NCI-H2196 treated with DMSO at 0.1 percent for 48 hours (cell line): Measurements from ENCODE around the gene SIAE.

Experiments used
- DNase-seq: peaks from one replicate; lab custom pipeline; 2025; ENCODE audit not compliant: unreplicated experiment; lab: John Stamatoyannopoulos, UW

SIAE gene, protein sequence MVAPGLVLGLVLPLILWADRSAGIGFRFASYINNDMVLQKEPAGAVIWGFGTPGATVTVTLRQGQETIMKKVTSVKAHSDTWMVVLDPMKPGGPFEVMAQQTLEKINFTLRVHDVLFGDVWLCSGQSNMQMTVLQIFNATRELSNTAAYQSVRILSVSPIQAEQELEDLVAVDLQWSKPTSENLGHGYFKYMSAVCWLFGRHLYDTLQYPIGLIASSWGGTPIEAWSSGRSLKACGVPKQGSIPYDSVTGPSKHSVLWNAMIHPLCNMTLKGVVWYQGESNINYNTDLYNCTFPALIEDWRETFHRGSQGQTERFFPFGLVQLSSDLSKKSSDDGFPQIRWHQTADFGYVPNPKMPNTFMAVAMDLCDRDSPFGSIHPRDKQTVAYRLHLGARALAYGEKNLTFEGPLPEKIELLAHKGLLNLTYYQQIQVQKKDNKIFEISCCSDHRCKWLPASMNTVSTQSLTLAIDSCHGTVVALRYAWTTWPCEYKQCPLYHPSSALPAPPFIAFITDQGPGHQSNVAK

DNA sequence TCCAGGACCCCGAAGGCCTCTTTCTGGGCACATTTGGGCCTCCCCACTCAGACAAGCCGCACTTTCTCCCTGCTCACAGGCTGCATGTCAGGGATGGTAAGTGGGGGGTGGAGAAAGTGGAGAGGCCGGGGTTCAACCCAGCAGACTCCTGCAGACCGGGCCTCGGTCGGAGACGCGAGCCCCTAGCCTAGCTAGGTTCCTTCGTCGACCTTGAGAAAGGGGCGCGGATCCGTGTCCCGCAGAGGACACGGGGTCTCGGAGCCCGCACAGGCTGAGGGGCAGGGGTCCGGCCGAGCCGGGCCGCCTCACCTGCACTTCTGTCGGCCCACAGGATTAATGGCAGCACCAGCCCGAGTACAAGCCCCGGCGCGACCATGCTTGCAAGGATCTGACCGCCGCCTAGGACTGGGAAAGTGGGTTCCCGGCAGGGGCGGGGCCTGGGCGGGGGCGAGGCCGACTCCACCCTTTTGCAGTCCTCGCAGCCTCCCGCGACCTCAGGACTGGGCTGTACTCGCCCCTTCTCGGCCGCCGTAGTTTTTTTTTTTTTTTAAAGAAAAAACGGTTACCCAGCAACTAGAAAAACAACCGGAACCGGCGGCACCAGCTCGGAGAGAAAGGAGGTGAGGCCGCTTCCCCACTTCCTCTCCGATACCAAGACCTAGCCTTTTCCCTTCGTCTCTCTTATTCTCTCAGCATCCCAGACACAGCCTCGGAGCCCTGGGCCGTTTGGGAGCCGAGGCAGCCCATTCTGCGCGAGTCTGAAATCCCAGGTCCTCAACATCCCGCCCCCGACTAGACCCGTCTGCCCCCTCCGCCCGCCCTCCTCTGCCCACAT is at the start of gene SIAE, which contains the start of gene SPA17:
Gene SIAE (minus strand): TSS at position 407 of the 835 bp plus-strand sequence. CDS start 31 bp downstream, at position 376.
Gene SPA17 (plus strand): TSS at position 572 of the 835 bp plus-strand sequence. CDS start 1,361 bp downstream, outside the sequence.
- peak; percentile 93 for DNase-seq

DNA sequence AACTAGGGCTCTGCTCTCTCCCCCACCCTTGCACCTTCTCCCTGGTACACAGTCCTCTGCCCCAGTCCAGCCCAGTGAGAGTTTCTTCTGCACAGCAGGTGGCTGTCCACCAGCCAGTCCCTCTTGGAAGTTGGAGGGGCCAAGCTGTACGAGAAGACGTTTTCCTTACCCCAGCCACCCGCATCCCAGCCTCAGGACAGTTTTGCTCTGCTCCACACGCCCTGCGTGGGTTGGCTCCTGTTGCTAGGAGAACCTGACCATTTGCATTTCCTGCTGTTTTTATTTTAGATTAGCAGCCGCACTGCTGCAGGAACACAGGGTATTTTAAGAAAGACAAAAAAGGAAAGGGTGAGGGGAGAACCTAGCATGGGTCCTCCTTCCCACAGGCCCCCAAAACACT is 48.6 kb upstream of the SIAE start:
- no peak for DNase-seq

DNA sequence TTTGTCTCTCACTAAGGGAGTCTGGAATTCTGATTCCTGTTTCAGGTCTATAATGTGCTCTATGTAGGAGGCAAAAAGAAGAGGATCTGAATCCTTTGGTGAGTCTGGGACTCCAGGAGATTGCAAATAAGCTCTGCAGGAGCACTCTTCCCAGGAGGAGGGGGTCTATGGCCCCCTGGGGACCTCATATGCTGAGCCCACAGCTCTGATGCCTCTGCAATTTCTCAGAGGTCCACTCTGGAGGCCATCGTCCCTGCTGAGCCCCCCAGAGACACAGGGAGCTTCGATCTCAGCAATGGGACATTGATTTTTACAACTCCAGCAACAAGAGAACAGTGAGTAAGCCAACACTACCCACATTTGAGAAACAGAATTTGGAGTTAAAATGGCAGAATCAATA is 46.0 kb upstream of the SIAE start:
- no peak for DNase-seq

DNA sequence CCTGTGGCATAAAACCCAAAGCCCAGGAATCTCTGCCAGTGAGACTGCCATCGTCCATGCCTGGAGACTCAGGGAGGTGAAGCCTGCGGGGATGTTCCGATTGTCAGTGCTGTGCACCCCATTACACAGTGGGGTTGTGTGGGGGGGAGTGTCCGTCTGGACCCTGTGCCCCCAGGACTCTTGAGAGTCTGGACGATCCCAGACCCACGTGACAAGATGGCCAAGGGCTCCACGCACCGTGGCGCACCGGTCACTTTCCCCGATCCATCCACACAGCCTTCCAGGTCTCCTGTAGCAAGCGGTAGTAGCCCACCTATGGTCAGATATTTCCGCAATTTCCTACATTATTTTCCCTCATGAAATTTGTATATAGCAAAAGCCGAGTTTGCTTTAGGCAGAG is 45.3 kb upstream of the SIAE start:
- no peak for DNase-seq

DNA sequence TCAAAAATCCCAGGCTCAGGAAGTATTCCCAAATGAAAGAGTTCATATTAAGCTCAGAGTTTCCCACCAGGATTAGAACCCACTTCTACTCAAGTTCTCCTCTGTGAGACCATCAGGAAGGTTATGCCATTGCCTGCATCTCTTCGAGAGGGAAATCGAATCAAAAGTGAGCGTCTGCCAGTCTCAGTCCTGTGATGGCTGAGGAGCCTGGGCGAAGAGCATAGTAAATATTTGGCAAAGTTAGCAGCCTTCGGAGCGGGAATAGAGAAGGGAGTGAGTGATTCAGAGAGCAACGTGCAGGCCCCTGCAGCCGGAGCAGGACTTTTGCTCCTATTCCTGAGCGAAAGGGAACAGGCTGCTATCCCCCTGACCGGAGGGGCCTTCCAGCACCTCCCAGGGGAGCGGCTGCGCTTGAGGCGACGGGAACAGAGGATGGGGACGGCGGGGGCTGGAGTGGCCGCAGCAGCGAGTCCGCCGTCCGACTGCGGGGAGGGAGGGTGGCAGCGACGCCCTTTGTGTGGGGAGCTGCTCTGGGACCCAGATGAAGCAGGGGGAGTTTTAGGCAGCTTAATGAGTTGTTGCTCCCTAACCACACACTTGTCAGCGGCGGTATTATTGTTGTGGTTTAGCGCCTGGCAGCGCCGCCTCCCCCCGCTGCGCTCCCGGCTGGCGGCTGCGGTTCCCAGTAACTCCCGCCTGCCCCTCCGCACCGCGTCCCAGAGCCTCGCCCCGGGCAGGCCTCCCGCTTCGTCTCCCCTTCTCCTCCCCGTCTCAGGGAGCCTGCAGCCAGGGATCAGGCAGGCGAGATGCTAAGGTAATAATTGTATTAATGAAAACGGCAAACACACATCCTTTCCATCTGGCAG is 44.5 kb upstream of the SIAE start:
- DNase-seq = no peak

DNA sequence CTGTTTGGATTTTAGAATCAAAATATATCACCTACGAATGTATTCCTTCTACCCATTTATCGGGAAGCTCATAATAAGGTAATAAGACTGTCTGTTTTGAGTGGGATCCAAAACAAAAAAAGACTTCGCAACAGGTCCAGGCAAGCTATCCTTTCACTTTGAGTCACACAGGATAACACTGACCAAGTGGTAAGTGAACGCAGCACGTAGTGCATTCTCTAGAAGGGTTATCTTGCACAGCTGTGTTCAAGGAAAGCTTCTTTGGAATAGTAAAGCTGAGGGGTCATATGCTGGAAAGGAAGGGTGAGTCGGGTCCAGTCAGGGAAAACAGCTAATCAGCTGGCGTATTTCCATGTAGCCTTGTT is 43.9 kb upstream of the SIAE start:
- no peak for DNase-seq

DNA sequence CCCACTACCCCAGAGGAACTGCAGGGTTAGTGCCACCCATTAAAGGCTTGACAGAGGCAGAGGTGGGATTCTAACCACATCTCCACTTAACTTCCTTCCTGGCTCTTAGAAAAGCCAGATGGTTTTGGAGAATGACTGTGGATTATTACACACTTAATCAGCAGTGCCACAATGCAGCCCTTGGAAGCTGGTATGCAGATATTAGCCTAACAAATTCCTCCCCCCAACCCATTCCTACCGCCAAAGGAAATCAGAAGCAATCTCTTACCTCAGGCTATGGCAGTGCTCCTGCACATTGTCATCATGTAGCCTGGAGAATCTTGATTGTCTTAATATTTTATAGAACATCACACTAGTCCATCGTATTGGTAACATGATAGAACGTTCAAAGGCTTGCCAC is 43.1 kb upstream of the SIAE start:
- no peak for DNase-seq

DNA sequence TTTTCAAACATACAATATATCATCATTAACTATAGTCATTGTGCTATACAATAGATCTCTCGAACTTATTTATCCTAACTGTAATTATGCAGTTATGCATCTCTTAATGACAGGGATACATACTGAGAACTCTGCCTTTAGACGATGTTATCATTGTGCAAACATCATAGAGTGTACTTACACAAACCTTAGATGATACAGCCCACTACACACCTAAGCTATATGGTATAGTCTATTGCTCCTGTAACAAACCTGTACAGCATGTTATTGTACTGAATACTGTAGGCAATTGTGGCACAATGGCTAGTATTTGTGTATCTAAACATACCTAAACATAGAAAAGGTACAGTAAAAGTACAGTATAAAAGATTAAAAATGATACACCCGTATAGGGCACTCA is 38.9 kb upstream of the SIAE start:
- no peak for DNase-seq

DNA sequence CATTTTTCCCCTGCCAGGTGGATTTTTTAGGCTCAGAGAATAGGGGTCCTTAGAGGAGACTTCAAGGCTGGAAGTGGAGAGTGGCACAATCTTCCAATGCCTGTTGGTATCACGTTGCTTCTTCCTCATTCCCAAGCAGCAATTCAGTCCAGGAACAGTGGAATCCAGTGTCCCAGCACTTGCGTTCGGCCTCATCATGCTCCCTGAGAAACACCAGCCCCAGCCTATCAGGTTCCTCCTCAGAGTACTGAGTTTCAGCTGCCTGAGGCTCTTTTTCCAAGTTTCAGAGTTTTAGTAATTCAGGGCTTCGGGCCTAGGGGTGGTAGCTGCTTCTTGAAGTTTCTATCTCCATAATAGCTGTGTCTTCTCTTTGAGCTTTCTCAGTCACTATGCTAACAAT is 34.3 kb upstream of the SIAE start:
- DNase-seq = no peak

DNA sequence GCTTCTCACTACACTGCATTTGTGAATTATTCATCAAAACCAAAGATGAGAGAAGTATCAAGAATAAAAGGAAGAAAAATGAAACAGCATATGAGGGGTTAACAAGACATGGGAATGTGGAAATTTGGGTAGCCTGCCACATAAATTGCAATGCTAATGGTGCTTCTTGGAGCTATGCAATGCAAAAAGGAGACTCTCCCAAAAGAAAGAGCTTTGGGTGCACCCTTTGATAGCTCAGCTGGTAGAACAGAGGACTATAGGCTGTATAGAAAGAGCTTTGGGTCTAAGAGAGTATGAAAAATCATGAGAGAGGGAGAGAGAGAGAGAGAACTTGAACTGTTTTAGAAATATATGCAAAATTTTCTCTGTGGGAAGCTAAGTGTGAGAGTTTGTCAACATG is 26.5 kb upstream of the SIAE start:
- no peak for DNase-seq

DNA sequence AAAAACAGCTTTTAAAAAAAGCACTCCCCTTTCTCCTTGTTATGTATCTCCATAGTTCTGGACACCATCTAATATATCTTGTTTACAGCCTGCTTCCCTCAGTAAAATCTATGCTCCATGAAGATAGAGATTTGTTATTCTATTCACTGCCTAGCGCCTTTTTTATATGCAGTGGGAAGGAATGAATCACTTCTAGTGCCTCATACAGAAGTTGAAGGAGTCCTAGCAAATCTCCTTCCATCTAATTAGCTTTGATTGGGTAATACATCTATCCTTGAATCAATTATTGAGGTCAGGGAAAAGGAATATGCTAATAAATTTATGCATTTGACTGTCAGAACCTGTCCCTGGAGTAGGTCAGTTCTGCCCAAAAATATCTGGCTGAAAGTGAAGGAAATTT is 26.0 kb upstream of the SIAE start:
- DNase-seq = no peak

DNA sequence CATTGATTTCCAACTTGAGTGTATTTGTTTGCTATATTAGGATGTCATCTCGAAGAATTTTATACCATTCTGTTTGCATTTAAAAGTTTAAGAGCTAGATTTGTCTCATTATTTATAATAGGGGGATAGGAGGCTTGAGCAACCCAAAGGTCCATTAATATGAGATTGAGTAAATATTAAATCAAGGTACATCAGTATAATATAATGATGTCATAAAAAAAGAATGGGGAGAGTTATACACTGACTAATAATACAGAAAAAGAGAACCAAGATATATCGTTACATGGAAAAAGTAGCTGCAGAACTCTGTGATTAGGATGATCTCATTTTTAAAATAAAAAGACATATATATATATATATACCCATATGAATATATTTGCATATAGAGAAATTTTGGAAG is 19.6 kb upstream of the SIAE start:
- no peak for DNase-seq

DNA sequence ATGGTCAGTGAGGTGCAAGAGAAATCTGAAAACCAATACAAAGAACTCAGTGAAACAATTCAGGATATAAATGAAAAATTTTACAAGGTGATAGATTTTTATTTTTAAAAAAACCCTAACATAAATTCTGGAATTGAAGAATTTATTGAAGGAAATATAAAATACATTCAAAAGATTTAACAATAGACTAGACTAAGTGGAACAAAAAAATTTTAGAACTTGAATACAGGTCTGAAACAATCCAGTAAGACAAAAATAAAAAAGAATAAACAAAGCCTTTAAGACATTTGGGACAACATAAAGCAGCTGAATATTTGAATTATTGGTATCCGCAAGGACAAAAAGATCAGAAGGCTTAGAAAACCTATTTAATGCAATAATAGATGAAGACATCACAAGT is 8.9 kb upstream of the SIAE start:
- DNase-seq = no peak

DNA sequence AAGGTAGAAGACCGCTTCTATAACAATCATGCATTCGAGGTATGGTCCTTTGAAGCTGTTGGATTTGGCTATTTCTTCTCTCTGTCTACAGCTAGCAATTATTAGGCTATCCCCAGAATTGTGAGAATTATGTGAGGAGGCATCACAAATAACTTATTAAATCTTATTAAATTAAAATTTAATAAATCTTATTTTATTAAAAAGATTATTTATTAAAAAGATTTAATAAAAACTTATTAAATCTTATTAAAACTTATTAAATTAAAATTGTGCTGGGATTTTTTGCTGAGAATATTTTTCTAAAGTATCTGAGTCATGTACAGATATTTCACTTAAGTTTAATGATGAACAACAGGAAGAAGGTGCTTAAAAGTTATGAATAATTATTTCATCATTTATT is 7.9 kb upstream of the SIAE start:
- no peak for DNase-seq

DNA sequence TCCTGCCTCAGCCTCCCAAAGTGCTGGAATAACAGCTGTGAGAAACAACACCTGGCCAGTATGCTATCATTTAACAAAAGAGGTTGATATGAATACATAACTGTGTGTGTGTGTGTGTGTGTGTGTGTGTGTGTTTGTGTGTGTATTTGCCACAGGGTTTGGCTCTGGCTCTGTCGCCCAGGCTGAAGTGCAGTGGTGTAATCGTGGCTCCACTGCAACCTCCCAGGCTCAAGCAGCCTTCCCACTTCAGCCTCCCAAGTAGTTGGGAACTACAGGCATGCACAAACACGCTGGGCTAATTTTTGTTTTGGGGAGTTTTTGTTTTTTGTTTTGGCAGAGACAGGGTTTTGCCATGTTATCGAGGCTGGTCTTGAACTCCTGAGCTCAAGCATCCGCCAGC is 4.9 kb upstream of the SIAE start:
- DNase-seq = no peak

DNA sequence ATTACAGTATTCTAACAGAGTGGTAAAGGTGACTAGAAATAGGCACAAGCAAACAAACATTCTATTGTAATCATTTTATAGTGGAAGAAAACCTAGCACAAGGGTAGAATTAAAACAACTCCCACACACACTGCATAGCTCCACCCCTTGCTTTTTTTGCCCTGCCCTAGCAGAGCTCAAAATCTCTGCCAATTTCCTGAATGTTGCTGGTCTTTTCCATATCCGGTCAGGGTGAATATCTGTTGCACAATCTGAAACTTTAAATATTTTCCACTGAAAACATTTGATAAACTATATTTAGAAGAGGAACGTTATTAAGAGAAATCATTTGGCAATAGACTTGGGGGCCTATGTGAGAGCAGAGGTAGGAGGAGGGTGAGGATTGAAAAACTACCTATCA is 2.8 kb upstream of the SIAE start:
- DNase-seq = no peak

DNA sequence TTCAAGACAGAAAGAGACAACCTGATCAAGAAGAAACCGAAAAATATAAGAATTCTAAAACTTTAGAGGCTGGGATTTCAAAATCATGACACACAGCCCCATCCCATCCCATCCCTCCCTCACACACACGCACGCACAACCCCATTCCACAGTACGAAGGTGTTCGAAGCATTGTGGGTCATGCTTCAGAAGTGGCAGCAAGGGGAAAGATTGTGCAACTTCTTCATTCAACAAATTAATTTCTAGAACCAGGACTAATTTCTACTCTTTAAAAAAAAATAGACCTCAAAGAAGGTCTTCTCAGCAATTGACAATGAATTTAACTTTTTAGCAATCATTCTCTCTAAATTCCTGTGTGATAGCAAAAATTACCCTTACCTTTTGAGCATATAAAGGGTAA is 1.0 kb upstream of the SIAE start:
- no peak for DNase-seq

DNA sequence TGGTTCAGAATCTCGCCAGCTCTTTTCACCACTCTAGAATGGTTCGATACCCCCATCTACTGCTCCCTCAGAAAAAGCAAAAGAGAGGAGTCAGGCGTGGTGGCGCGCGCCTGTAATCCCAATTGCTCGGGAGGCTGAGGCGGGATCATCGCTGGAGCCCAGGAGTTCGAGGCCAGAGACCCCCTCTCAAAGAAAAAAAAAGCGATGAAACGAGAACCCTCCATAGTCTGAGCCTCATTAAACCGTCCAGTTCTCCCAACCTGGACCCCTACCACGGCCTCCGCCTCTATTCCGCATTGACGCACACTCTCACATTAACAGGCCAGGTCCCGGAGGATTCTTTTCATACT is 604 bp upstream of the SIAE start:
- no peak for DNase-seq

DNA sequence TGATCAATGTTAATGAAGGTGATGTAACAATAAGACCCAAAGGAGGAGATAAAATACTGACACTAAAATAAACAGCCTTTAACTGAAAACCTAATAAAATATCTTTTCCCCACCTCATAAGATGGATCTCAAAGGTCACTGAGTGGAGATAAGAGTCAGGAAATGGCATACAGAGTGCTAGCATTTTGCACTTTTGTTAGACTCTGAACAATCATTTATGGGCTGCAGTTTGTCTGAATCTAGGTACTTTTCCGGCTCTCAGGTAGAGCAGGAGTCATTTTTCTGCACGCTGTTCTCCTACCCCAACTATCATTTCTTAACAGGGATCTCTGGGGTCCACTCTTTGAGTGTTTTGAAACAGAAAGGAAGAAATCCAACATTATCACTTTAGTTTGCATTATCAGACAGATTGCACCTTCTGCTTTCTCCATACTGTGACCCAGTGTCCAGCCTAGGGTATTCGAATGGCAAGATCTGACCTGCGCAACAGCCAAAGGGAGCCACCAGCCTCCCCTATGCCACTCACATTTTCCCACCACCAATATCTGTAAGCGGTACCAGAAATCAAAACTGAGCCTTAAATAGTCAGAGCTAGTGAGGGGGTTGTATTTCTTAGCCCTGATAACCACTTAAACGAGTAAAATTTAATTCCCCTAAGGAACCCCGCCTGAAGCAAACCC is 863 bp downstream of the SIAE start:
- DNase-seq = no peak

DNA sequence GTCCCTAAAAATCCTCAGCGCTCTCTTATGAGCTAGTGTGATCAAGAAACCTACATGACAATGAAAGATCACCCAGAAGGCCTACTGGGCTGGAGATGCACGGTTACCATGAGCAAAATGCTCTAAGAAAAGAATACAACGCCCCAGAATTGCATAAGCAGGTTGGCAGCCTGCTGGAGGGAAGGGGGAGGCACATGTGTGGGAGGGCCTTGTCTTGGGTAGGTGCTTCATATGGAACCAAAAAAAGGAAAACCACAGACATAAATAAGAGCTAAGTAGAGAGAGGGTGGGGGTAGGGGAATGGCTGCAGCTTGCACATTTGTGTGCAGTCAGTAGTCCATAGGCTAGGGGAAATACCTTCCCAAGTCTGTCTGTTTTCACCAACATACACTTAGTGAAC is 2.8 kb downstream of the SIAE start:
- DNase-seq = no peak

DNA sequence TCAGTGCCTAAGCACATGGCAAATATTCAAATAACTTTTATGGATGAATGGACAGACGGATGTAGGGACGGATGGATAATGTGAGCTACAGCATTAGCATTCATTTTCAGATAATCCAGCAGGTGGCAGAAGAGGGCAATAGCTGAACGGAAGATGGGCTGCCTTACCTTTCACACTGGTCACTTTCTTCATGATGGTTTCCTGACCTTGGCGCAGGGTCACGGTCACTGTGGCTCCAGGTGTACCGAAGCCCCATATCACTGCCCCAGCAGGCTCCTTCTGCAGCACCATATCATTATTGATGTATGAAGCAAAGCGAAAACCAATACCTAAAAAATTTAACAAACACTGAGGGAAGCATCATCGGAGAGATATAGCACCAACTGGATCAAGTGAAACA is 4.3 kb downstream of the SIAE start:
- DNase-seq = peak; percentile 77
